ENCODE results near the gene ZNF460. TPM values are rescaled to one million over a fixed set of nuclear protein-coding genes. Genes with fewer than 3 reads are reported as not detected.

The ZNF460 gene
- total and polyA plus RNA-seq, 5 donors from 2014 or later: 3.0 to 68.5 (median 6.0) TPM

DNA sequence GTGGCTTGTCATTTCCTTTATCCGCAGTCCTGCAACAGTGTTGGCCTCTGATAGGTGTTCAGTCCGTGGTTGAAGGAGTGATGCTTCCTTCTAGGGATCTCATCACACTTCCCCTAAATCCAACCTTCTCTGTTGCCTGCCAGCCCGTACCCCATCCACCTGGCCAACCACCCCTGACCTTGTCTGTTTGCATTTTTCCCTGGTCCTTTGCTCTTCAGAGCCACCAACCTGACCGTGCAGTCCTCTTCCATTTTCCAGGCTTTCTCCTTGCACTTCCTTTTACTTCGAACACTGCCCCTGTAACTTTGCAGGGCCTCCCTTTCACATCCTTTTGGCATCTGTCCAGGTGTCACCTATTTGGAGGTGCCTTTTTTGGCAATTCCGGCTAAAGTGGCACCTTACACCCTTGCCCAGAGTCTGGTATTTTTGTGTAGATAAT is 696 bp downstream of the ZNF460 start:
- peak overlapping the region; percentile 100 for H3K27ac ChIP-seq (ENCODE audit: insufficient read depth, low read length, poor library complexity, severe bottlenecking)
- H3K27me3 Mint-ChIP-seq: no peaks in the 10 kb centered on the region
- H3K4me3 Mint-ChIP-seq: no peak overlapping the region
- ATAC-seq (ENCODE audit: low read depth in 2 of 2) (no peak), DNase-seq (peak in 2 of 3 donors; percentile 27 to 46)
- H3K9me3 ChIP-seq (ENCODE audit: control insufficient read depth in 2 of 2, low read length in 2 of 2): no peaks in the 10 kb centered on the region
- peaks cover 23% of the 10 kb centered on the region for H3K36me3 ChIP-seq (ENCODE audit: control insufficient read depth, insufficient read depth, low read length)
- H3K9me3 Mint-ChIP-seq: peaks cover 0 to 6% (median 2%) of the 10 kb centered on the region in 7 donors
- H3K4me1 Mint-ChIP-seq: peaks cover 6 to 45% (median 28%) of the 10 kb centered on the region in 4 donors
- peaks cover 30% of the 10 kb centered on the region for H3K4me1 ChIP-seq (ENCODE audit: control insufficient read depth, insufficient read depth, low read length, poor library complexity, severe bottlenecking)
- H3K36me3 Mint-ChIP-seq: peaks cover 28% of the 10 kb centered on the region
- H3K27ac Mint-ChIP-seq: no peak overlapping the region
- no peaks in the 10 kb centered on the region for H3K27me3 ChIP-seq (ENCODE audit: control insufficient read depth, insufficient read depth, low read length)
- peak overlapping the region; percentile 94 for H3K4me3 ChIP-seq (ENCODE audit: low read depth, low read length)

DNA sequence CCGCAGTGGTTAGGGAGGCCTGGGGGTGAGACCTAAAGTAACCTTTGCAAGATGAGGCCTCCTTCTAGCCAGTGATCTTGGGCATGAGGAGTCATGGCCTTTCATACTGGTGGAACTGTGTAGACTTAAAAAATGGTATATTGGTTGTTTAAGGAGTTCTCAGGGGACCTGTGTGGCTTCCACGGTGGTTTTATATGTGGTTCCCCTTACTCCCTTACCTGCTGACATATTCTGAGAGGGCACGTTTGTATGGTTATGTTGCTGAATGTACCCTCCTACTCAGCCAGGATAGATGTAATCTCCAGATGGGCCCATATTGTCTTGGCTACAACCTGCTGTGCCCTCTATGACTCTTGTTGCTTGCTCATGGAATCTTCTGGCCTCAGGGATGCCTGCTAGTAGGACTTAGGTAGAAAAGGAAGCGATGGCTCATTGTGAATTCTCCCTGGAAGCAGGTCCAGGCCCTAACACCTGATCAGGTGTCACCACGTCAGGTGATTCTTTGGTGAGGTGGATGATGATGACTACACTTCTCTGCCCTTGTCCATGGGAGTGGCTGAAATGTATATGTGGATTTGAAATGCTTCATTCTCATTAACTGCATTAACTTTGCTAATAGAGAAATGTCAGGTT is 1.8 kb downstream of the ZNF460 start:
- Mint-ChIP-seq H3K36me3 (peaks cover 37% of the 10 kb centered on the region), H3K4me3 (no peak overlapping the region), H3K9me3 (peaks cover 0 to 15% (median 6%) of the 10 kb centered on the region in 7 donors), H3K27me3 (no peaks in the 10 kb centered on the region), H3K4me1 (peaks cover 10 to 51% (median 30%) of the 10 kb centered on the region in 4 donors), H3K27ac (peak overlapping the region in 2 of 3 donors; percentile 74 to 86)
- H3K4me1 ChIP-seq (ENCODE audit: control insufficient read depth, insufficient read depth, low read length, poor library complexity, severe bottlenecking): peaks cover 30% of the 10 kb centered on the region
- H3K9me3 ChIP-seq (ENCODE audit: control insufficient read depth in 2 of 2, low read length in 2 of 2): peaks cover 5 to 7% of the 10 kb centered on the region in 2 experiments
- H3K27ac ChIP-seq (ENCODE audit: insufficient read depth, low read length, poor library complexity, severe bottlenecking): peak overlapping the region; percentile 100
- peaks cover 33% of the 10 kb centered on the region for H3K36me3 ChIP-seq (ENCODE audit: control insufficient read depth, insufficient read depth, low read length)
- peak overlapping the region; percentile 27 for H3K4me3 ChIP-seq (ENCODE audit: low read depth, low read length)
- DNase-seq: no peak
- no peaks in the 10 kb centered on the region for H3K27me3 ChIP-seq (ENCODE audit: control insufficient read depth, insufficient read depth, low read length)
- ATAC-seq (ENCODE audit: low read depth in 2 of 2): no peak

DNA sequence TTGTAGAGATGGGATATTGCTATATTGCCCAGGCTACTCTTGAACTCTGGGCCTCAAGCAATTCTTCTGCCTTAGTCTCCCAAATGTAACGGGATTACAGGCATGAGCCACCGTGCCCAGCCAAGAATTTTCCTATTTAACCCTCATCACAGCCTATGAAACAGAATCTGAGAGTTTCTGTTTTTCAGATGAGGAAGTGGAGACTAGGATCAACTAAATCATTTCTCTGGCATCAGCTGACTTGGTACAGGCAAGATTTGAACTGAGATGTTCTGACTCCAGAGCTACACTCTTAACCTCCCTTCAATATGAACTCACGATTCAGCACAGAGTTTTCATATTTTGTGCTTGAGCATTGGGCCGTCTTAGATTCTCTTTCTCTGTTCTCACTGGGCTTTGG is 8.1 kb downstream of the ZNF460 start:
- Histone ChIP-seq H3K9me3 (ENCODE audit: control insufficient read depth in 2 of 2, low read length in 2 of 2) (peaks cover 55 to 64% of the 10 kb centered on the region in 2 experiments), H3K27me3 (ENCODE audit: control insufficient read depth, insufficient read depth, low read length) (no peaks in the 10 kb centered on the region), H3K27ac (ENCODE audit: insufficient read depth, low read length, poor library complexity, severe bottlenecking) (no peak overlapping the region), H3K36me3 (ENCODE audit: control insufficient read depth, insufficient read depth, low read length) (peaks cover 96% of the 10 kb centered on the region), H3K4me3 (ENCODE audit: low read depth, low read length) (no peak overlapping the region), H3K4me1 (ENCODE audit: control insufficient read depth, insufficient read depth, low read length, poor library complexity, severe bottlenecking) (peaks cover 2% of the 10 kb centered on the region)
- H3K27me3 Mint-ChIP-seq: no peaks in the 10 kb centered on the region
- no peak for ATAC-seq (ENCODE audit: low read depth in 2 of 2)
- H3K27ac Mint-ChIP-seq: no peak overlapping the region
- H3K4me1 Mint-ChIP-seq: peaks cover 6 to 27% (median 15%) of the 10 kb centered on the region in 4 donors
- H3K4me3 Mint-ChIP-seq: peak overlapping the region in 1 of 4 donors; percentile 4
- DNase-seq: no peak
- H3K36me3 Mint-ChIP-seq: peaks cover 78% of the 10 kb centered on the region
- H3K9me3 Mint-ChIP-seq: peaks cover 0 to 58% (median 31%) of the 10 kb centered on the region in 7 donors

DNA sequence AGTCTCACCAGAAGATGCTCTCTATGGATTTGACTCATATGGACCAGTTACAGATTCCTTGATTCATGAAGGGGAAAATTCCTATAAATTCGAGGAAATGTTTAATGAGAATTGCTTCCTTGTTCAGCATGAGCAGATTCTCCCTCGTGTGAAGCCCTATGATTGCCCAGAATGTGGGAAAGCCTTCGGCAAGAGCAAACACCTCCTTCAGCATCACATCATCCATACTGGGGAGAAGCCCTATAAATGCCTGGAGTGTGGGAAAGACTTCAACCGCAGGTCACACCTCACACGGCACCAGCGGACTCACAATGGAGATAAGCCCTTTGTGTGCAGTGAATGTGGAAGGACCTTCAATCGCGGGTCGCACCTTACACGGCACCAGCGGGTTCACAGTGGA is 10.7 kb downstream of the ZNF460 start:
- peaks cover 4 to 82% (median 53%) of the 10 kb centered on the region in 7 donors for H3K9me3 Mint-ChIP-seq
- H3K36me3 Mint-ChIP-seq: peaks cover 88% of the 10 kb centered on the region
- Histone ChIP-seq H3K4me3 (ENCODE audit: low read depth, low read length) (peak overlapping the region; percentile 13), H3K27me3 (ENCODE audit: control insufficient read depth, insufficient read depth, low read length) (no peaks in the 10 kb centered on the region), H3K4me1 (ENCODE audit: control insufficient read depth, insufficient read depth, low read length, poor library complexity, severe bottlenecking) (no peaks in the 10 kb centered on the region), H3K9me3 (ENCODE audit: control insufficient read depth in 2 of 2, low read length in 2 of 2) (peaks cover 73 to 87% of the 10 kb centered on the region in 2 experiments), H3K36me3 (ENCODE audit: control insufficient read depth, insufficient read depth, low read length) (peaks cover 94% of the 10 kb centered on the region), H3K27ac (ENCODE audit: insufficient read depth, low read length, poor library complexity, severe bottlenecking) (no peak overlapping the region)
- no peak overlapping the region for H3K27ac Mint-ChIP-seq
- peaks cover 0 to 9% (median 8%) of the 10 kb centered on the region in 4 donors for H3K4me1 Mint-ChIP-seq
- H3K4me3 Mint-ChIP-seq: no peak overlapping the region
- DNase-seq (no peak), ATAC-seq (ENCODE audit: low read depth in 2 of 2) (no peak)
- no peaks in the 10 kb centered on the region for H3K27me3 Mint-ChIP-seq

DNA sequence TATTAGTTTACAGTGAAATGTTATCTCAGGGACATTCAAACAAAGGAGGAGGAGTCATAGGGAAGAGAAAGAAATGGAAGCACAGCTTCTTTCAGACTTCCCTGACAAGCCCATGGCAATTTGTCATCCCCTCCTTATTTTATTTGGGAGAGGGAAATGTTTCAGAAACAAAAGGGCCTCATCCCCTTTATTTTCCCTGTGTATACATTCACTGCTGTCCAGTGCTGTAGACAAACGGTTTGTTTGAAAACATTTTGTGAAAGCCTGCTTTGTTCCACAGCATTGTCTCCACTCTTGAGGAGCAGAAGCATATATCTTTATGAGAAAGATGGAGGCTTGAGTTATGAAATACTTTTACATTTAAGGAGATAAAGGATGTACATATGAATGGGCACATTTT is 12.3 kb downstream of the ZNF460 start:
- H3K36me3 Mint-ChIP-seq: peaks cover 89% of the 10 kb centered on the region
- Histone ChIP-seq H3K9me3 (ENCODE audit: control insufficient read depth in 2 of 2, low read length in 2 of 2) (peaks cover 66 to 80% of the 10 kb centered on the region in 2 experiments), H3K4me3 (ENCODE audit: low read depth, low read length) (no peak overlapping the region), H3K27ac (ENCODE audit: insufficient read depth, low read length, poor library complexity, severe bottlenecking) (no peak overlapping the region), H3K27me3 (ENCODE audit: control insufficient read depth, insufficient read depth, low read length) (no peaks in the 10 kb centered on the region), H3K36me3 (ENCODE audit: control insufficient read depth, insufficient read depth, low read length) (peaks cover 87% of the 10 kb centered on the region), H3K4me1 (ENCODE audit: control insufficient read depth, insufficient read depth, low read length, poor library complexity, severe bottlenecking) (no peaks in the 10 kb centered on the region)
- H3K27ac Mint-ChIP-seq: no peak overlapping the region
- peaks cover 7 to 84% (median 54%) of the 10 kb centered on the region in 7 donors for H3K9me3 Mint-ChIP-seq
- H3K4me3 Mint-ChIP-seq: no peak overlapping the region
- DNase-seq: no peak
- no peaks in the 10 kb centered on the region for H3K27me3 Mint-ChIP-seq
- H3K4me1 Mint-ChIP-seq: peaks cover under 1 to 7% (median 5%) of the 10 kb centered on the region in 4 donors
- ATAC-seq (ENCODE audit: low read depth in 2 of 2): no peak

GRCh38 chr19:57293719-57294118 is 13.4 kb downstream of the ZNF460 start:
- Mint-ChIP-seq H3K27me3 (no peaks in the 10 kb centered on the region), H3K36me3 (peaks cover 88% of the 10 kb centered on the region), H3K9me3 (peaks cover 5 to 84% (median 58%) of the 10 kb centered on the region in 7 donors), H3K4me1 (peaks cover 3 to 7% (median 6%) of the 10 kb centered on the region in 4 donors), H3K4me3 (no peak overlapping the region), H3K27ac (no peak overlapping the region)
- Histone ChIP-seq H3K27me3 (ENCODE audit: control insufficient read depth, insufficient read depth, low read length) (no peaks in the 10 kb centered on the region), H3K9me3 (ENCODE audit: control insufficient read depth in 2 of 2, low read length in 2 of 2) (peaks cover 59 to 74% of the 10 kb centered on the region in 2 experiments), H3K4me3 (ENCODE audit: low read depth, low read length) (peak overlapping the region; percentile 29), H3K36me3 (ENCODE audit: control insufficient read depth, insufficient read depth, low read length) (peaks cover 76% of the 10 kb centered on the region), H3K27ac (ENCODE audit: insufficient read depth, low read length, poor library complexity, severe bottlenecking) (no peak overlapping the region), H3K4me1 (ENCODE audit: control insufficient read depth, insufficient read depth, low read length, poor library complexity, severe bottlenecking) (no peaks in the 10 kb centered on the region)
- no peak for ATAC-seq (ENCODE audit: low read depth in 2 of 2)
- DNase-seq: no peak

DNA sequence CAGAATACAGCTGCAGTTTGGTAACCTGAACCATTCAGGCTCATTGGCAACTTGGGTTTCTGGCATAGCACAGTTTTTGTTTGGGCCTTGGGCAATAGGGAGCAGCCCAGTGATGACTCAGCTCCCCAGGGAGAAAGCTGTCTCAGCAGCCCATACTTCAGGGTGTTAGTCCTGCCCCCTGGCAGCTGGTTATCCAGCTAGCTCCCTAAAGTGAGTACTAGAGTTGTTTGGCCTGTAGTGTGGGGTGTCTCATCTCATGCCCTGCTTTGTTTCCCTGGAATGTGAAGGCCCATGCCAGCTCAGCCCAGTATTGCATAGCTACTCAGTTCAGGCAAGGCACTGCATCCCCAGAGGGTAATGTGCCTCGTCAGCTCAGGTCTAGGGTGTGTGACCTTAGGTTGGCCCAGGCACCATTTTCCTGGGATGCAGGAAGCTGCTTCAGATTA is 21.8 kb downstream of the ZNF460 start:
- DNase-seq (no peak), ATAC-seq (ENCODE audit: low read depth in 2 of 2) (no peak)
- H3K27ac Mint-ChIP-seq: no peak overlapping the region
- Histone ChIP-seq H3K27ac (ENCODE audit: insufficient read depth, low read length, poor library complexity, severe bottlenecking) (no peak overlapping the region), H3K4me1 (ENCODE audit: control insufficient read depth, insufficient read depth, low read length, poor library complexity, severe bottlenecking) (no peaks in the 10 kb centered on the region), H3K9me3 (ENCODE audit: control insufficient read depth in 2 of 2, low read length in 2 of 2) (peaks cover 3 to 31% of the 10 kb centered on the region in 2 experiments), H3K4me3 (ENCODE audit: low read depth, low read length) (no peak overlapping the region), H3K36me3 (ENCODE audit: control insufficient read depth, insufficient read depth, low read length) (peaks cover 15% of the 10 kb centered on the region), H3K27me3 (ENCODE audit: control insufficient read depth, insufficient read depth, low read length) (no peaks in the 10 kb centered on the region)
- peaks cover 48% of the 10 kb centered on the region for H3K36me3 Mint-ChIP-seq
- peaks cover 1 to 10% (median 6%) of the 10 kb centered on the region in 4 donors for H3K4me1 Mint-ChIP-seq
- H3K4me3 Mint-ChIP-seq: no peak overlapping the region
- no peaks in the 10 kb centered on the region for H3K27me3 Mint-ChIP-seq
- peaks cover 0 to 30% (median 17%) of the 10 kb centered on the region in 7 donors for H3K9me3 Mint-ChIP-seq
